DMS53 (cell line): ENCODE measurements around the gene MPST.

Experiments used
- DNase-seq: peaks from one replicate; lab custom pipeline; 2025; lab: John Stamatoyannopoulos, UW

Gene MPST

GRCh38 chr22:37046589-37046988 lies 27.0 kb downstream of the MPST start:
- DNase-seq = no peak

GRCh38 chr22:37047006-37047405 lies 27.5 kb downstream of the MPST start:
- DNase-seq = no peak

GRCh38 chr22:37048133-37048532 lies 28.6 kb downstream of the MPST start:
- no peak for DNase-seq

- DNase-seq = no peak
Measured at GRCh38 chr22:37049224-37049623, 29.7 kb downstream of the MPST start.

- no peak for DNase-seq
Measured at GRCh38 chr22:37050913-37051312, 31.4 kb downstream of the MPST start.

- DNase-seq = peak; percentile 69
Measured at GRCh38 chr22:37051391-37052385, 32.1 kb downstream of the MPST start, which contains the start of gene KCTD17. TSS of gene KCTD17 (plus strand) at chr22:37051742. CDS start at chr22:37051761, 19 bp downstream.

- DNase-seq = no peak
Measured at GRCh38 chr22:37052386-37053309, 33.1 kb downstream of the MPST start.

GRCh38 chr22:37053310-37054055 lies 33.9 kb downstream of the MPST start:
- DNase-seq = no peak

GRCh38 chr22:37054056-37054395 lies 34.5 kb downstream of the MPST start:
- peak; percentile 3 for DNase-seq

- no peak for DNase-seq
Measured at GRCh38 chr22:37054600-37055365, 35.2 kb downstream of the MPST start.

- DNase-seq = no peak
Measured at GRCh38 chr22:37056246-37056645, 36.7 kb downstream of the MPST start.

GRCh38 chr22:37057226-37057625 lies 37.7 kb downstream of the MPST start:
- DNase-seq = no peak

- no peak for DNase-seq
Measured at GRCh38 chr22:37057796-37058510, 38.4 kb downstream of the MPST start.

- no peak for DNase-seq
Measured at GRCh38 chr22:37058917-37059701, 39.6 kb downstream of the MPST start.

- no peak for DNase-seq
Measured at GRCh38 chr22:37059876-37060449, 40.4 kb downstream of the MPST start.

- peak; percentile 4 for DNase-seq
Measured at GRCh38 chr22:37060801-37061610, 41.5 kb downstream of the MPST start.

GRCh38 chr22:37061611-37062375 lies 42.3 kb downstream of the MPST start:
- DNase-seq = no peak

GRCh38 chr22:37062376-37062675 lies 42.8 kb downstream of the MPST start:
- no peak for DNase-seq
